BLaER1 treated with 17β-estradiol and CSF1 and Interleukin-3, amounts not matched to agents 10 nM and 100 nM (cell line): ENCODE measurements around the gene ANLN.

ENCODE experiments used
- H3K27ac ChIP-seq, 11 experiments: shearing (Covaris generic); formaldehyde crosslinking; 2 replicates each; pipeline ENCODE4 v1.8.1; 2022
- H3K27me3 ChIP-seq, 11 experiments: shearing (Covaris generic); formaldehyde crosslinking; 2 replicates each; pipeline ENCODE4 v1.8.1; 2022
- H3K36me3 ChIP-seq, 11 experiments: shearing (Covaris generic); formaldehyde crosslinking; 2 replicates each; pipeline ENCODE4 v1.8.1; 2022
- H3K4me1 ChIP-seq, 10 experiments: shearing (Covaris generic); formaldehyde crosslinking; 2 replicates each; pipeline ENCODE4 v1.8.1; 2022
- H3K4me2 ChIP-seq, 11 experiments: shearing (Covaris generic); formaldehyde crosslinking; 2 replicates each; pipeline ENCODE4 v1.8.1; 2022
- H3K4me3 ChIP-seq, 10 experiments: shearing (Covaris generic); formaldehyde crosslinking; 2 replicates each; pipeline ENCODE4 v1.8.1; 2022
- H3K9ac ChIP-seq, 11 experiments: shearing (Covaris generic); formaldehyde crosslinking; 2 replicates each; pipeline ENCODE4 v1.8.1; 2022
- H3K9me3 ChIP-seq, 11 experiments: shearing (Covaris generic); formaldehyde crosslinking; replicated peaks in 1 of 11; 2 replicates each; pipeline ENCODE4 v1.8.1; 2022
- H4K20me1 ChIP-seq, 11 experiments: shearing (Covaris generic); formaldehyde crosslinking; 2 replicates each; pipeline ENCODE4 v1.8.1; 2022
- Cebpa-rat ChIP-seq, 11 experiments: shearing (Covaris generic); IDR thresholded peaks; 2 replicates each; pipeline ENCODE4 v1.8.1; 2022

The ANLN gene

GRCh38 chr7:36422072-36422471, 32.4 kb downstream of the ANLN start:
- peaks cover 13 to 100% (median 98%) of the 10 kb centered on the region in 11 experiments; a peak in 21 of 22 replicates for H3K36me3 ChIP-seq

DNA sequence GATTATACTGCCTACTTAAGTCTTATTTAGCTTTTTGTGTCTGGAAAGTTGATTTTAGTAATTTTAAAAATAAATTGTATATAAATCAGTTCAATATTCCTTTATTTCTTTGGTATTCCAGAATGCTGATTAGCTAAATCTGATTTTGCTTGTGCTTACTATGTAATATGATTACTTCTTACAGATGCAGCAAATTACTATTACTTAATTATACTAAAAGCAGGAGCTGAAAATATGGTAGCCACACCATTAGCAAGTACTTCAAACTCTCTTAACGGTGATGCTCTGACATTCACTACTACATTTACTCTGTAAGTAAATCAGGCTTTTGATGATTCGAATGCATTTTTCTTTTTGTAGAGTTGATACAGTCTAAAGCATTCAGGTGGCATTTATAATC, 34.0 kb downstream of the ANLN start:
- H3K4me2 ChIP-seq, result no peak overlapping the region
- H3K9me3 ChIP-seq, result no peaks in the 10 kb centered on the region
- no peaks in the 10 kb centered on the region for H3K27me3 ChIP-seq
- no peak for TF ChIP-seq Cebpa-rat (IDR thresholded peaks at IDR 0.05)
- peaks cover 13 to 100% (median 97%) of the 10 kb centered on the region in 11 experiments; a peak in 21 of 22 replicates for H3K36me3 ChIP-seq
- H3K4me3 ChIP-seq, result no peak overlapping the region
- H3K4me1 ChIP-seq, result no peaks in the 10 kb centered on the region
- H3K27ac ChIP-seq, result no peak overlapping the region
- no peaks in the 10 kb centered on the region; a peak in 1 of 22 replicates for H4K20me1 ChIP-seq
- no peak overlapping the region for H3K9ac ChIP-seq

More at GRCh38 chr7:36422072-36422471, 32.4 kb downstream of the ANLN start:
- H3K27me3 ChIP-seq, result no peaks in the 10 kb centered on the region
- no peak overlapping the region for H3K9ac ChIP-seq
- peaks cover 0 to 6% (median 0%) of the 10 kb centered on the region in 11 experiments; a peak in 1 of 22 replicates for H4K20me1 ChIP-seq
- H3K4me1 ChIP-seq, result no peaks in the 10 kb centered on the region
- H3K27ac ChIP-seq, result no peak overlapping the region
- H3K9me3 ChIP-seq, result no peaks in the 10 kb centered on the region
- no peak for TF ChIP-seq Cebpa-rat (IDR thresholded peaks at IDR 0.05)
- H3K4me2 ChIP-seq, result no peak overlapping the region
- no peak overlapping the region for H3K4me3 ChIP-seq

DNA sequence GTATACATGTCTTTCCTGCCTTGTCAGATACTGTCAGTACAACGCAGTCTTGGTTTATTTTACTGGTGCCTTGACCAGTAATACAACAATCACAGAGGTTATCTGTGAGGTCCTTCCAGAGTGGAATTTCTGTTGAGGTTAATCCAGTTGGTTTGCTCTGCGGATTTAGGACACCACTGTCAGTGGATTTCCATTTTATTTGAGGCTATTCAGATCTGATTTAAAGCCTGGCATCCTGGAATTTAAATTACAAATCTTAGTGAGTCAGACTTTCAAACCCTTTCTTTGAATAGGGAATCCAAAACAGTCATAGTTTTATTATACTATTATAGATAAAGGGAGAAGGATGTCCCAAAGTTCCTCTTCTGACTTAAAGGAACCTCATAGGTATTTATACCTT, 40.5 kb downstream of the ANLN start:
- no peak for TF ChIP-seq Cebpa-rat (IDR thresholded peaks at IDR 0.05)

DNA sequence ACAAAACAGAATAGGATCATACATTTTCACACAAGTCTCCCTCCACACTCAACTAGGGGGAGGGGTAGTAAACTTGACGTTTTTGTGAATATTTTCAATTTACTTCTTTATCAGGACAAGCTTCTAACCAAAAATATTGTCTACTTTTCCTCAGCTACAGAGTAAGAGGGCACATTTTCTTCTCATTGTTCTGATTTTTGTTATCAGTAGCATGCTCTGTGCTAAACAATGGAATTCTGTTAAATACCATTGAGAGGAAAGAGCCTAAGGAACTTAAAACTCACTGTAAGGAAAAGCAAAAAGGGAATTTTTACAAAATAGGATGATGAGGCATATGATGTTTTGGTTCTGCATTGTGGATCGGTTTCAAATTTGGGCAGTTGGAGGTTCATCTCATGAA, 41.2 kb downstream of the ANLN start:
- Histone ChIP-seq H3K4me3 (no peak overlapping the region), H4K20me1 (no peaks in the 10 kb centered on the region; a peak in 1 of 22 replicates), H3K4me1 (no peaks in the 10 kb centered on the region), H3K9ac (no peak overlapping the region), H3K9me3 (peaks cover 8 to 22% (median 12%) of the 10 kb centered on the region in 11 experiments; a peak in 20 of 22 replicates), H3K27me3 (no peaks in the 10 kb centered on the region), H3K27ac (no peak overlapping the region), H3K36me3 (peaks cover 35 to 100% (median 96%) of the 10 kb centered on the region in 11 experiments), H3K4me2 (no peak overlapping the region)
- TF ChIP-seq Cebpa-rat (IDR thresholded peaks at IDR 0.05), result no peak

More for the DNA sequence above, 40.5 kb downstream of the ANLN start:
- H3K4me2 ChIP-seq, result no peak overlapping the region
- H3K4me1 ChIP-seq, result no peaks in the 10 kb centered on the region
- H3K27me3 ChIP-seq, result no peaks in the 10 kb centered on the region
- no peak overlapping the region for H3K9ac ChIP-seq
- no peak overlapping the region for H3K27ac ChIP-seq
- no peaks in the 10 kb centered on the region for H4K20me1 ChIP-seq
- peaks cover 8 to 22% (median 12%) of the 10 kb centered on the region in 11 experiments; a peak in 20 of 22 replicates for H3K9me3 ChIP-seq
- H3K36me3 ChIP-seq, result peaks cover 35 to 100% (median 99%) of the 10 kb centered on the region in 11 experiments
- no peak overlapping the region for H3K4me3 ChIP-seq

DNA sequence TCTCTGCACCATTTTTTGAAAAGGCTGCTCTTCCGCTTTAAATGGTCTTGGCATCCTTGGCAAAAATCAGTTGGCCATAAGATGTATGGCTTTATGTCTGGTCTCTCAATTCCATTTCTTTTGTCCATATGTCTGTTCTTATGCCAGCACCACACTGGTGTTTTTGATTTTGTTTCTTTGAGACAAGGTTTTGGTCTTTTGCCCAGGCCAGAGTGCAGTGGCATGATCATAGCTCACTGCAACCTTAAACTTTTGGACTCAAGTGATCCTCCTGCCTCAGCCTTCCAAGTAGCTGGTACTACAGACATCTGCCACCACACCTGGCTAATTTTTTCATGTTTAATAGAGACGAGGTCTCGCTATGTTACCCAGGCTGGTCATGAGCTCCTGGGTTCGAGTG, 48.5 kb downstream of the ANLN start:
- Histone ChIP-seq H3K27ac (no peak overlapping the region), H3K36me3 (peaks cover 5 to 100% (median 93%) of the 10 kb centered on the region in 11 experiments; a peak in 21 of 22 replicates), H3K4me3 (no peak overlapping the region), H3K4me2 (no peak overlapping the region), H3K27me3 (no peaks in the 10 kb centered on the region), H3K9me3 (no peaks in the 10 kb centered on the region), H4K20me1 (peaks cover 0 to 7% (median 0%) of the 10 kb centered on the region in 11 experiments; a peak in 5 of 22 replicates), H3K4me1 (no peaks in the 10 kb centered on the region), H3K9ac (no peak overlapping the region)
- TF ChIP-seq Cebpa-rat (IDR thresholded peaks at IDR 0.05), result no peak

DNA sequence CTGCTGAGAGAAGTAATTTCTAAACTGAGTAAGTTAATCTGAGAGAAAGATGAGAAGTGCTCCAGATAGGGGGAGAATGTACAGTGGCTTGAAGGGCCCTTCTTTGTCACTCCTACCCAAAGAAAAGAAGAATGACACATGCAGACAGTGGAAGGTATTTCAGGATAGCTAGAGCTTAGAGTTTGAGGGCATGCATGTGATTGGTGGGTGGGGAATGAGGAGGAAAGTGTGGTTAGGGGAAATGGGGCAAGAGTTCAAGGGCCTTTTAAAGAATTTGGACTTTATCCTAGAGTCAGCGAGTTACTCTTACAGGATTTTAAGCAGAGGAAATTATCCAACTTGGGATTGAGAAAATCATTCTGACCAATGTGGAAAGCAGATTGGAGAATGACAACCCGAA, 50.0 kb downstream of the ANLN start:
- peaks cover 0 to 99% (median 89%) of the 10 kb centered on the region in 11 experiments; a peak in 20 of 22 replicates for H3K36me3 ChIP-seq
- no peak overlapping the region for H3K4me3 ChIP-seq
- TF ChIP-seq Cebpa-rat (IDR thresholded peaks at IDR 0.05), result no peak

GRCh38 chr7:36440880-36441279, 51.2 kb downstream of the ANLN start:
- Histone ChIP-seq H3K9ac (no peak overlapping the region), H3K36me3 (peaks cover 0 to 99% (median 88%) of the 10 kb centered on the region in 11 experiments; a peak in 20 of 22 replicates), H4K20me1 (peaks cover 0 to 7% (median 0%) of the 10 kb centered on the region in 11 experiments; a peak in 5 of 22 replicates), H3K4me3 (no peak overlapping the region), H3K4me1 (no peaks in the 10 kb centered on the region), H3K4me2 (no peak overlapping the region), H3K27ac (no peak overlapping the region), H3K9me3 (no peaks in the 10 kb centered on the region), H3K27me3 (no peaks in the 10 kb centered on the region)
- TF ChIP-seq Cebpa-rat (IDR thresholded peaks at IDR 0.05), result no peak

More for the DNA sequence above, 50.0 kb downstream of the ANLN start:
- no peak overlapping the region for H3K4me2 ChIP-seq
- H3K27me3 ChIP-seq, result no peaks in the 10 kb centered on the region
- no peaks in the 10 kb centered on the region for H3K9me3 ChIP-seq
- peaks cover 0 to 7% (median 0%) of the 10 kb centered on the region in 11 experiments; a peak in 5 of 22 replicates for H4K20me1 ChIP-seq
- no peak overlapping the region for H3K9ac ChIP-seq
- H3K27ac ChIP-seq, result no peak overlapping the region
- no peaks in the 10 kb centered on the region for H3K4me1 ChIP-seq

- H3K9ac ChIP-seq, result no peak overlapping the region
- H3K9me3 ChIP-seq, result no peaks in the 10 kb centered on the region
- no peak overlapping the region for H3K4me2 ChIP-seq
- TF ChIP-seq Cebpa-rat (IDR thresholded peaks at IDR 0.05), result no peak
- no peak overlapping the region for H3K27ac ChIP-seq
- H3K27me3 ChIP-seq, result no peaks in the 10 kb centered on the region
- no peak overlapping the region for H3K4me3 ChIP-seq
- no peaks in the 10 kb centered on the region for H3K4me1 ChIP-seq
- H4K20me1 ChIP-seq, result peaks cover 0 to 7% (median 0%) of the 10 kb centered on the region in 11 experiments; a peak in 4 of 22 replicates
- H3K36me3 ChIP-seq, result peaks cover 0 to 99% (median 90%) of the 10 kb centered on the region in 11 experiments
Measured at GRCh38 chr7:36441344-36442022, 51.8 kb downstream of the ANLN start.

DNA sequence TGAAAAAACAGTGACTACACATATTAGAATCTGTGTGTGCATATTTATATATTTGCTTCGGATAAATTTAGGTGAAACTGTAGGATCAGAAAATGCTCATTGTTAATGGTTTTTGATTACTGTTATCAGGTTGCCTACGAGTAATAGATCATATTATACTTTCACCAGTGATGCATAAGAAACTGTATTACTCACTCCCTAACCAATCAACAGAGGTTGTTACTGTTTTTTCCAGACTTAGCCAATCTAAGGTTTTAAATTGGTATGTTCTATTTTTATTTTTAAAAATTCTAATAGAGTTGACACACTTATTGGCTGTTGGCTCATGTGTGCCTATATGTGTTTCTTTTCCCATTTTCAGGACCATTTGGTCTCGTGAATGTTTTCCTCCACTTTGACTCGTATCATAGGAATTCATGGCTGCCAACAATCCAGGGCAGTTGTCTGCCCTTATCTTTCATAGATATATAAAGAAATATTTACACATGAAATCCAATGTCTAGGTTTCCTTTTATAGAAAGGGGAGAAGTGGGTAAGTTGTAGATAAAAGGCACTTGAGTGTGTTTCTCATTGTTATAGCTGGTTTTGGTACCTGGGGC, 59.2 kb downstream of the ANLN start:
- H3K4me2 ChIP-seq, result no peak overlapping the region
- peaks cover 12 to 99% (median 93%) of the 10 kb centered on the region in 11 experiments for H3K36me3 ChIP-seq
- TF ChIP-seq Cebpa-rat (IDR thresholded peaks at IDR 0.05), result no peak

More for the DNA sequence above, 59.2 kb downstream of the ANLN start:
- no peak overlapping the region for H3K4me3 ChIP-seq
- no peaks in the 10 kb centered on the region for H3K4me1 ChIP-seq
- H4K20me1 ChIP-seq, result no peaks in the 10 kb centered on the region
- no peak overlapping the region for H3K9ac ChIP-seq
- H3K27me3 ChIP-seq, result no peaks in the 10 kb centered on the region
- H3K9me3 ChIP-seq, result no peaks in the 10 kb centered on the region
- no peak overlapping the region for H3K27ac ChIP-seq
